ENCODE measurements around the gene BOK.

The BOK gene

DNA sequence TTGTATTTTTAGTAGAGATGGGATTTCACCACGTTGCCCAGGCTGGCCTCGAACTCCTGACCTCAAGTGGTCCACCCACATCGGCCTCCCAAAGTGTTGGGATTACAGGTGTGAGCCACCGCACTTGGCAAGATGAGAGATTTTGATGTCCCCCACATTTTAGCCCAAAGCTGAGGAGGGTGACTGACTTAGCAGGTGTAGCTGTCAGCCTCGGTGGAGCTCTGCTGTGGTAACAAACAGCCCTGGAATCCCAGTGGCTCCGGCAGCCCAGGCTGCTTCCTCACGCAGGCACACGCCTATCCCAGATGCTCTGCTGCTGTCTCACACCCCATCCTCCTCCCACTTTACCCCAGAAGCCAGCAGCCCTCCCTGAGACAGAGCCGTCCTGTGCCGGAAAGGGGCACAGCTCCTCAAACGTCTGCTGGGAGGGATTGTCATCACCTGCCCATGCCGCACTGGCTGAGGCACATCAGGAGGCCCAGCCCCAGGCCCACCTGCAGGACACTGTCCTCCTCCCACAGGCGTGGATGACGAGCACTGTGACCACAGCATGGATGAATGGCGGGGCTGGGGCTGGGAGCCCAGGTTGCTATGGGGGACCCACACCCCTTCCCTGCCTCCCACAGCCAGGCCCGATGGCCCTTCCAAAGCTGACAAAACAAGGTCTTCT, 10.6 kb upstream of the BOK start:
- Mint-ChIP-seq H3K27me3 (ENCODE audit: low read depth, poor library complexity) (peaks cover 5% of the 10 kb centered on the region), H3K9me3 (no peaks in the 10 kb centered on the region), H3K36me3 (ENCODE audit: low read depth) (no peaks in the 10 kb centered on the region), H3K4me3 (no peak overlapping the region), H3K4me1 (peaks cover 9% of the 10 kb centered on the region), H3K27ac (no peak overlapping the region)
- TF ChIP-seq CTCF (IDR thresholded peaks at IDR 0.05): no peak
- DNase-seq: no peak

DNA sequence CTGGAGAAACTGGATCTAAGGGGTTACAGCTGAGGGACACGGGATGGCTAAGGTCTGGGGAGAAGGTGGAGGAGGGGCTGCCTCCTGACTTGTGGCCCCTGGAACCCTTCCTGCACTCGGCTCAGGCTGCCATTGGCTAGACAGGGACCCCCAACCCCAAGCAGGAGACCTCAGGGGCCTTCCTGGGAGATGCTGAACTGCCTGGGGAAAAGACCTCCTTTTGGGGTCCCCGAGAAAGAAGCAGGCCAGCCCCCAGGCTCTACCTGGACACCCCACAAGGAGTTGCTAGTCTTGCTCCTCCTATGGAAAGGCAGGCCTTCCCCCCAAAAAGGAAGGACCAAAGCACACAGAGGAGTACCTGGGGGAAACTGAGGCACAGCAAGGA, 10.1 kb upstream of the BOK start:
- no peak for TF ChIP-seq CTCF (IDR thresholded peaks at IDR 0.05)
- H3K27me3 Mint-ChIP-seq (ENCODE audit: low read depth, poor library complexity): peaks cover 9% of the 10 kb centered on the region
- H3K36me3 Mint-ChIP-seq (ENCODE audit: low read depth): no peaks in the 10 kb centered on the region
- H3K4me1 Mint-ChIP-seq: peaks cover 9% of the 10 kb centered on the region
- H3K9me3 Mint-ChIP-seq: no peaks in the 10 kb centered on the region
- no peak for DNase-seq
- no peak overlapping the region for H3K4me3 Mint-ChIP-seq
- H3K27ac Mint-ChIP-seq: no peak overlapping the region

DNA sequence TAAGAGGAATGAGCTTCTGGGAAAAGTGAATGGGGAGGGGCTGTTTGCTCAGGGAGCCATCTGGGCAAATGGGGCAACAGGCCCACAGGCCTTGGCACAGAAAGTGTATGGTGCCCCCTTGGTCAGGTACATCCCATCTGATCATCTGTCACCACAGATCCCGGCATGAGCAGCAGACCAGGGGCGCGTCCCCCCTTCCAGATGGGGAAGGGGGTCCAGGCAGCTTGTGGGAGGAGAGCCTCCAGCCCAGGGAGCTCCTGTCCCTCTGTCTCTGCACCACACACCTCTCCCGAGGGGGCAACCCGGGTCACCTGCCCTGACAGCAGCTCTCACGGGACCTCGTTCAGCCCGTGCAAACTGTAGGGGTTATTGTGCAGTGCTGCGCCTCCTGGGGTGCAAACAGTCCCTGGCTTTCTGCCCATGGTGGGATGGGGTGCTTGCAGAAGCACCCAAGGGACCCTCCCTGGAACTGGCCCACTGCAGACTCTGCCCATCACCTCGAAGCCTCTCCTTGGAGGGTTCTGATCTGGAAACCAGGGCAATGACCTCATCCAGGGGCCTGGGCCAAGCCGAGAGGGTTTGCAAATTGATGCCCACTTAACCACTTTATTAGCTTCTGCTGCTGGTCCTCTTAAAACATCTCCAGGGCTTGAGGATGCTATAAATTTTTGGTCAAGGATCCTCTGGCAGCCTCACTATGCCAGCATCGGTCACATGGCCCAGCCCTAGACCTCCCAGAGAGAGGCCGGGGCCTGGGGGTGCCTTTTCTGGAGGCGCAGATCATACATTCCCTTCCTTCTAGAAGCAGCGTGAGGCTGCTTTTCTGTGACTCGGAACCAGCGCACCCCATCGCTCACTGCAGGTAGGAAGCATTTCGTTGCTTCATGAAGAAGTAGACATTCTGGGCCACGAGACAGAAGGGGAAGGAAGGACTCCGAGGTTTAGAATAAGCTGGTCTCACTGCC, 7.6 kb upstream of the BOK start:
- H3K27me3 Mint-ChIP-seq (ENCODE audit: low read depth, poor library complexity): peaks cover 19% of the 10 kb centered on the region
- DNase-seq: no peak
- no peaks in the 10 kb centered on the region for H3K36me3 Mint-ChIP-seq (ENCODE audit: low read depth)
- no peak overlapping the region for H3K4me3 Mint-ChIP-seq
- H3K4me1 Mint-ChIP-seq: peaks cover 9% of the 10 kb centered on the region
- H3K27ac Mint-ChIP-seq: no peak overlapping the region
- TF ChIP-seq CTCF (IDR thresholded peaks at IDR 0.05): no peak
- peaks cover 4% of the 10 kb centered on the region for H3K9me3 Mint-ChIP-seq

DNA sequence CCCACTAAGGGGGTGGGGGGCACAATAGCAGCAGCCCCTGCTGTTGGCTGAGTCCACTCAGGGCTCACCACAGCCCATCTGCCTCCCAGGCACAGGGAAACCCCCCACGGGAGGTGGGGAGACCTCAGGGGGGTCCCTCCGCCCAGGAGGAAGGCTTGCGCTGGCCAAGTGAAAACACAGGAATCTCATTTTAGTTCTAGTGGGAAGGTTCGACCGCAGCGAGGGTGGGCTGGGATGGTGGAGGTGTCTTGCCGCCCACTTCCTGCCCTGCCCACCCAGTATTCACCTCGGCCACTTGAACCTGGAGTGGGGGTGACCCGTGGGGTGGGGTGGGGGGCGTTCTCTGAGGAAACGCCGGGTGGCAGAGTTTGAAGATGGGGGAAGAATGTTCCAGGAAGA, 6.9 kb upstream of the BOK start:
- DNase-seq: no peak
- peaks cover 9% of the 10 kb centered on the region for H3K9me3 Mint-ChIP-seq
- H3K4me1 Mint-ChIP-seq: peaks cover 9% of the 10 kb centered on the region
- no peaks in the 10 kb centered on the region for H3K36me3 Mint-ChIP-seq (ENCODE audit: low read depth)
- peaks cover 26% of the 10 kb centered on the region for H3K27me3 Mint-ChIP-seq (ENCODE audit: low read depth, poor library complexity)
- TF ChIP-seq CTCF (IDR thresholded peaks at IDR 0.05): no peak
- H3K4me3 Mint-ChIP-seq: no peak overlapping the region
- no peak overlapping the region for H3K27ac Mint-ChIP-seq

DNA sequence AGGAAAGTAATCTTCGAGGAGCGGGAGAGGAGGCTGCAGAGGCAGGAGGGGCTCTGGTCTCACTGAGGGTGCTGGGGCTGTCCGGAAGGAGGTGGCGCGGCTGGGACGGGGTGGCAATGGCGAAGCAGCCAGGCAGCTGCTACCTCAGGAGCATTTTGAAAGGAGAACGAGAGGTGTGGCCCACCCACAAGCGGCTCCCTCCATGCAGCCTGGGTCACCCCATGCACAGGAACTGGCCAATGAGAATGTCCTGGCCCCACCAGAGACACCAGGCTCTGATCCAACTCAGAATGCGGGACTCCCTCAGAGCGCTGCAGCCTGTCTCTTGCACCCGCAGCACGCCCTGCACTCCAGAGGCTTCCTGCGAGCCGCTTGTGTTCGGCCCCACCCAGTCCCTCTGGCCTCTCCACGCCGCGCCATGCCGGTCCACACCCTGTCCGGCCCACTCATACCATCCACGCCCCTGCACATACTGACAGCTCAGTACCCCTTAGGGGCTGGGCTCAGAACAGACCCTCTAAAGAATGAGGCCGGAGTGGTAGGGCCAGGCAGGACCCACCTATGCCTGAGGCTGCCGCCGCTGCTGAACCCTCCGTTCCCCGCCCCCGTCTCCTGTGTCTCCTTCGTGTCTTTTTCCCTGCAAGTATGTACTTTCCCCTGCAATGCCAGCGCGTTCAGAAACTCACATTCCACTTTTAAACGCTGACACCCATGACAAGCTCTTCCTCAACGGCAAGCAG, 6.4 kb upstream of the BOK start:
- TF ChIP-seq CTCF (IDR thresholded peaks at IDR 0.05): no peak
- Mint-ChIP-seq H3K36me3 (ENCODE audit: low read depth) (peaks cover 5% of the 10 kb centered on the region), H3K27me3 (ENCODE audit: low read depth, poor library complexity) (peaks cover 32% of the 10 kb centered on the region), H3K4me3 (no peak overlapping the region), H3K27ac (no peak overlapping the region), H3K4me1 (peaks cover 9% of the 10 kb centered on the region), H3K9me3 (peaks cover 15% of the 10 kb centered on the region)
- DNase-seq: no peak
